Measurements from ENCODE around the gene CORO6. TPM values are rescaled to one million over a fixed set of nuclear protein-coding genes. Genes with fewer than 3 reads are reported as not detected.

Gene CORO6
- total and polyA plus RNA-seq, 4 donors = 0.23 to 3.0 (median 0.59) TPM

DNA sequence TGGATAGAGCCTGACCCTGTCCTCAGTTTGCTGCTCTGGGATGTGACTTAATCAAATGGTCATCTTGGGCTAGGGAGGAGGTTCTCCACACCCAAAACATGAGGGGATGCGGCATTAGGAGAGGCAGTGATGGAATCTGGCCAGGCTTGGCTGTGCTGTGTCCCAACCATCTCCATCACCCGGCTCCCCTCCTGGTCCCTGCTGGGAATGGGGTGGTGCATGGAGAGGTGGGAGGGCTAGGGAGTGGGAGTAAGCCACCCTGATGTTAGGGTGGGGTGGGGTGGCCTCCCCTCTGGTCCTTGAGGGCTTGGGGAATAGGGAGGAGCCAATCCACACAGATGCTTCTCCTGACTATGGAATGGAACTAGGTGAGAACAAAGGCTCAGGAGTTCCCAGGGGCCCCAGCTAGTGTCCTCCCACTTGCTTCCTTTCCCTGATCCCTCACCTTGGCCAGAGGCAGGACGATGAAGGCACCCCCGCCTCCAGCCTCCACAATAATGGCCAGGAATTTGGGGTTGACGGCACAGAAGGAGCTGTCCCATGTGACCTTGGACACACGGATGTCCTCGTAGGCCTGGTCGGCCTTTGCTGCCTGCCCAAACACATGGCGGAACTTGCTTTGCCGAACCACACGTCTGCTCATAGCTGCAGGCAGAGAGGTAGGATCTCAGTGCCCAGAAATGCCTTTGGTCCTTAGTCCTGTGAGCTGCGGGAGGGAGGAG lies 1.8 kb downstream of the CORO6 start:
- H3K9me3 ChIP-seq (ENCODE audit: control insufficient read depth in 4 of 4, low read length in 3 of 4) = no peaks in the 10 kb centered on the region
- WGBS = 98% methylated on average over 12 of the region's 12 CpGs
- no peak overlapping the region for H3K27ac ChIP-seq (ENCODE audit: low read depth in 1 of 2, low read length in 2 of 2)
- H3K36me3 ChIP-seq (ENCODE audit: control insufficient read depth in 4 of 4, insufficient read depth in 3 of 4, low read depth in 1 of 4, low read length in 3 of 4) = no peaks in the 10 kb centered on the region
- no peak overlapping the region for H3K4me3 ChIP-seq (ENCODE audit: low read depth in 1 of 3, low read length in 3 of 3)
- DNase-seq (ENCODE audit: low spot score) = no peak
- no peak overlapping the region for H3K9ac ChIP-seq (ENCODE audit: low read depth in 1 of 2, low read length in 2 of 2)
- peaks cover 11 to 34% (median 26%) of the 10 kb centered on the region in 4 donors for H3K4me1 ChIP-seq (ENCODE audit: control insufficient read depth in 4 of 4, insufficient read depth in 4 of 4, low read length in 3 of 4)
- no peak for TF ChIP-seq SP1 (IDR thresholded peaks at IDR 0.05)
- TF ChIP-seq, protein P1, sequence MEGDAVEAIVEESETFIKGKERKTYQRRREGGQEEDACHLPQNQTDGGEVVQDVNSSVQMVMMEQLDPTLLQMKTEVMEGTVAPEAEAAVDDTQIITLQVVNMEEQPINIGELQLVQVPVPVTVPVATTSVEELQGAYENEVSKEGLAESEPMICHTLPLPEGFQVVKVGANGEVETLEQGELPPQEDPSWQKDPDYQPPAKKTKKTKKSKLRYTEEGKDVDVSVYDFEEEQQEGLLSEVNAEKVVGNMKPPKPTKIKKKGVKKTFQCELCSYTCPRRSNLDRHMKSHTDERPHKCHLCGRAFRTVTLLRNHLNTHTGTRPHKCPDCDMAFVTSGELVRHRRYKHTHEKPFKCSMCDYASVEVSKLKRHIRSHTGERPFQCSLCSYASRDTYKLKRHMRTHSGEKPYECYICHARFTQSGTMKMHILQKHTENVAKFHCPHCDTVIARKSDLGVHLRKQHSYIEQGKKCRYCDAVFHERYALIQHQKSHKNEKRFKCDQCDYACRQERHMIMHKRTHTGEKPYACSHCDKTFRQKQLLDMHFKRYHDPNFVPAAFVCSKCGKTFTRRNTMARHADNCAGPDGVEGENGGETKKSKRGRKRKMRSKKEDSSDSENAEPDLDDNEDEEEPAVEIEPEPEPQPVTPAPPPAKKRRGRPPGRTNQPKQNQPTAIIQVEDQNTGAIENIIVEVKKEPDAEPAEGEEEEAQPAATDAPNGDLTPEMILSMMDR (IDR thresholded peaks at IDR 0.05; ENCODE audit: low read depth, low read length, missing input control) = no peak
- no peak for TF ChIP-seq HNF4A (conservative IDR thresholded peaks at IDR 0.05)
- TF ChIP-seq, protein P2, sequence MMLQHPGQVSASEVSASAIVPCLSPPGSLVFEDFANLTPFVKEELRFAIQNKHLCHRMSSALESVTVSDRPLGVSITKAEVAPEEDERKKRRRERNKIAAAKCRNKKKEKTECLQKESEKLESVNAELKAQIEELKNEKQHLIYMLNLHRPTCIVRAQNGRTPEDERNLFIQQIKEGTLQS (IDR thresholded peaks at IDR 0.05) = no peak
- no peak for TF ChIP-seq RXRA (IDR thresholded peaks at IDR 0.05)
- TF ChIP-seq, protein P3, sequence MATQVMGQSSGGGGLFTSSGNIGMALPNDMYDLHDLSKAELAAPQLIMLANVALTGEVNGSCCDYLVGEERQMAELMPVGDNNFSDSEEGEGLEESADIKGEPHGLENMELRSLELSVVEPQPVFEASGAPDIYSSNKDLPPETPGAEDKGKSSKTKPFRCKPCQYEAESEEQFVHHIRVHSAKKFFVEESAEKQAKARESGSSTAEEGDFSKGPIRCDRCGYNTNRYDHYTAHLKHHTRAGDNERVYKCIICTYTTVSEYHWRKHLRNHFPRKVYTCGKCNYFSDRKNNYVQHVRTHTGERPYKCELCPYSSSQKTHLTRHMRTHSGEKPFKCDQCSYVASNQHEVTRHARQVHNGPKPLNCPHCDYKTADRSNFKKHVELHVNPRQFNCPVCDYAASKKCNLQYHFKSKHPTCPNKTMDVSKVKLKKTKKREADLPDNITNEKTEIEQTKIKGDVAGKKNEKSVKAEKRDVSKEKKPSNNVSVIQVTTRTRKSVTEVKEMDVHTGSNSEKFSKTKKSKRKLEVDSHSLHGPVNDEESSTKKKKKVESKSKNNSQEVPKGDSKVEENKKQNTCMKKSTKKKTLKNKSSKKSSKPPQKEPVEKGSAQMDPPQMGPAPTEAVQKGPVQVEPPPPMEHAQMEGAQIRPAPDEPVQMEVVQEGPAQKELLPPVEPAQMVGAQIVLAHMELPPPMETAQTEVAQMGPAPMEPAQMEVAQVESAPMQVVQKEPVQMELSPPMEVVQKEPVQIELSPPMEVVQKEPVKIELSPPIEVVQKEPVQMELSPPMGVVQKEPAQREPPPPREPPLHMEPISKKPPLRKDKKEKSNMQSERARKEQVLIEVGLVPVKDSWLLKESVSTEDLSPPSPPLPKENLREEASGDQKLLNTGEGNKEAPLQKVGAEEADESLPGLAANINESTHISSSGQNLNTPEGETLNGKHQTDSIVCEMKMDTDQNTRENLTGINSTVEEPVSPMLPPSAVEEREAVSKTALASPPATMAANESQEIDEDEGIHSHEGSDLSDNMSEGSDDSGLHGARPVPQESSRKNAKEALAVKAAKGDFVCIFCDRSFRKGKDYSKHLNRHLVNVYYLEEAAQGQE (IDR thresholded peaks at IDR 0.05) = no peak
- no peak for TF ChIP-seq NR2F2 (IDR thresholded peaks at IDR 0.05)
- TF ChIP-seq, protein P4, sequence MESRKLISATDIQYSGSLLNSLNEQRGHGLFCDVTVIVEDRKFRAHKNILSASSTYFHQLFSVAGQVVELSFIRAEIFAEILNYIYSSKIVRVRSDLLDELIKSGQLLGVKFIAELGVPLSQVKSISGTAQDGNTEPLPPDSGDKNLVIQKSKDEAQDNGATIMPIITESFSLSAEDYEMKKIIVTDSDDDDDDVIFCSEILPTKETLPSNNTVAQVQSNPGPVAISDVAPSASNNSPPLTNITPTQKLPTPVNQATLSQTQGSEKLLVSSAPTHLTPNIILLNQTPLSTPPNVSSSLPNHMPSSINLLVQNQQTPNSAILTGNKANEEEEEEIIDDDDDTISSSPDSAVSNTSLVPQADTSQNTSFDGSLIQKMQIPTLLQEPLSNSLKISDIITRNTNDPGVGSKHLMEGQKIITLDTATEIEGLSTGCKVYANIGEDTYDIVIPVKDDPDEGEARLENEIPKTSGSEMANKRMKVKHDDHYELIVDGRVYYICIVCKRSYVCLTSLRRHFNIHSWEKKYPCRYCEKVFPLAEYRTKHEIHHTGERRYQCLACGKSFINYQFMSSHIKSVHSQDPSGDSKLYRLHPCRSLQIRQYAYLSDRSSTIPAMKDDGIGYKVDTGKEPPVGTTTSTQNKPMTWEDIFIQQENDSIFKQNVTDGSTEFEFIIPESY (IDR thresholded peaks at IDR 0.05) = no peak
- no peak for TF ChIP-seq FOXA2 (IDR thresholded peaks at IDR 0.05)
- no peak for TF ChIP-seq YY1 (IDR thresholded peaks at IDR 0.05)
- peaks cover 0 to 6% (median under 1%) of the 10 kb centered on the region in 4 donors for H3K27me3 ChIP-seq (ENCODE audit: control insufficient read depth in 4 of 4, insufficient read depth in 4 of 4, low read length in 3 of 4)

DNA sequence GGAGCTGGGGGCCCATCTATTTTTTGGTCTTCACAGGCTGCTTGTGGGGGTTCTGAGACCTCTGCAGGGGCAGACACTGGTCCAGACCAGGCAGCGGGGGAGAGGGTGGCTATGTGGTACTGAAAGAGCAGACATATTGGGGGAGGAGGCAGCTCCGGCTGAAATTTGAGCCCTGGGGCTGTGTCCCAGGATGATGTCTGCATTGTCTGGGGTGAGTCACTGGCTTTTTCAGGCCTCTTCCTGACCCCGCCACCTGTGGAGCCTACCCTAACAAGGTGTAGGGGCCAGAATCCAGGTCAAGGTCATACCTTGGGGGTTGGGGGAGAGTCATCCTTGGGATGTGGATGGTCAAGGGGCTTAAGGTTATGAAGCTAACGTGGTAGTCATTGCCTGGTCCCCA lies 2.4 kb downstream of the CORO6 start:
- H3K4me1 ChIP-seq (ENCODE audit: control insufficient read depth in 4 of 4, insufficient read depth in 4 of 4, low read length in 3 of 4) = peaks cover 14 to 41% (median 32%) of the 10 kb centered on the region in 4 donors
- WGBS = 95% methylated on average over 4 of the region's 4 CpGs
- no peaks in the 10 kb centered on the region for H3K36me3 ChIP-seq (ENCODE audit: control insufficient read depth in 4 of 4, insufficient read depth in 3 of 4, low read depth in 1 of 4, low read length in 3 of 4)
- no peak overlapping the region for H3K4me3 ChIP-seq (ENCODE audit: low read depth in 1 of 3, low read length in 3 of 3)
- no peaks in the 10 kb centered on the region for H3K9me3 ChIP-seq (ENCODE audit: control insufficient read depth in 4 of 4, low read length in 3 of 4)
- no peak for DNase-seq (ENCODE audit: low spot score)
- H3K27me3 ChIP-seq (ENCODE audit: control insufficient read depth in 4 of 4, insufficient read depth in 4 of 4, low read length in 3 of 4) = peaks cover 0 to 6% (median under 1%) of the 10 kb centered on the region in 4 donors
- no peak overlapping the region for H3K27ac ChIP-seq (ENCODE audit: low read depth in 1 of 2, low read length in 2 of 2)
- H3K9ac ChIP-seq (ENCODE audit: low read depth in 1 of 2, low read length in 2 of 2) = no peak overlapping the region
- no peak for TF ChIP-seq SP1 (IDR thresholded peaks at IDR 0.05)
- TF ChIP-seq, protein P2 (IDR thresholded peaks at IDR 0.05) = no peak
- TF ChIP-seq, protein P4 (IDR thresholded peaks at IDR 0.05) = no peak
- TF ChIP-seq, protein P3 (IDR thresholded peaks at IDR 0.05) = no peak
- no peak for TF ChIP-seq NR2F2 (IDR thresholded peaks at IDR 0.05)
- no peak for TF ChIP-seq RAD21 (IDR thresholded peaks at IDR 0.05)
- TF ChIP-seq HNF4A (conservative IDR thresholded peaks at IDR 0.05) = no peak
- TF ChIP-seq FOXA1 (IDR thresholded peaks at IDR 0.05) = no peak
- no peak for TF ChIP-seq RXRA (IDR thresholded peaks at IDR 0.05)
- no peak for TF ChIP-seq FOXA2 (IDR thresholded peaks at IDR 0.05)
- TF ChIP-seq EGR1 (IDR thresholded peaks at IDR 0.05; ENCODE audit: low read depth in 2 of 2) = no peak
